KMS-11 (cell line): ENCODE measurements around the gene CMSS1.

Source experiments
- H2AFZ ChIP-seq: fragments of 200-600 bp; sonication (generic); 2 replicates; pipeline ENCODE4 v1.6.1; 2016; ENCODE audit warnings: antibody characterized with exemption, mixed run types, low read depth
- H3K27ac ChIP-seq: fragments of 200-600 bp; sonication (generic); 2 replicates; pipeline ENCODE4 v1.6.1; 2016; ENCODE audit warnings: mild to moderate bottlenecking, mixed run types
- H3K27me3 ChIP-seq: fragments of 200-600 bp; sonication (generic); 2 replicates; pipeline ENCODE4 v1.6.1; 2017; ENCODE audit warnings: mild to moderate bottlenecking, low read depth, mixed run types, moderate library complexity; ENCODE audit not compliant: insufficient read depth
- H3K36me3 ChIP-seq: fragments of 200-600 bp; sonication (generic); 2 replicates; pipeline ENCODE4 v1.6.1; 2017; ENCODE audit warnings: mild to moderate bottlenecking, mixed run types; ENCODE audit not compliant: insufficient read depth
- H3K4me1 ChIP-seq: fragments of 200-600 bp; sonication (generic); 2 replicates; pipeline ENCODE4 v1.6.1; 2016; ENCODE audit warnings: mild to moderate bottlenecking, low read depth, mixed run types; ENCODE audit not compliant: poor library complexity, severe bottlenecking
- H3K4me2 ChIP-seq: fragments of 200-600 bp; sonication (generic); 2 replicates; pipeline ENCODE4 v1.7.0; 2016; ENCODE audit warnings: mild to moderate bottlenecking, mixed run types
- H3K4me3 ChIP-seq: fragments of 200-600 bp; sonication (generic); IDR thresholded peaks from 2 replicates; pipeline ENCODE4 v1.6.1; 2017; ENCODE audit warnings: low read depth, low read length, mixed read lengths; ENCODE audit not compliant: insufficient read depth
- H3K79me2 ChIP-seq: fragments of 200-600 bp; sonication (generic); 2 replicates; pipeline ENCODE4 v1.6.1; 2016; ENCODE audit warnings: low read depth, mixed run types; ENCODE audit not compliant: insufficient read depth
- H3K9ac ChIP-seq: fragments of 200-600 bp; sonication (generic); 2 replicates; pipeline ENCODE4 v1.6.1; 2016; ENCODE audit warnings: mild to moderate bottlenecking, mixed run types
- H4K20me1 ChIP-seq: fragments of 200-600 bp; sonication (generic); 2 replicates; pipeline ENCODE4 v1.6.1; 2016; ENCODE audit warnings: mild to moderate bottlenecking, mixed run types; ENCODE audit not compliant: insufficient read depth
- CTCF ChIP-seq: fragments of 200-600 bp; sonication (generic); conservative IDR thresholded peaks from 2 replicates; pipeline ENCODE4 v1.6.1; 2017; ENCODE audit warnings: low read depth, mild to moderate bottlenecking, antibody characterized with exemption, low read length, moderate library complexity, mixed read lengths

CMSS1 gene

GRCh38 chr3:100001083-100001482, 183.4 kb downstream of the CMSS1 start:
- H3K79me2 ChIP-seq = no peaks in the 10 kb centered on the region
- no peak overlapping the region for H3K4me3 ChIP-seq
- no peak overlapping the region for H3K4me2 ChIP-seq
- no peak for TF ChIP-seq CTCF
- no peaks in the 10 kb centered on the region for H3K36me3 ChIP-seq
- no peak overlapping the region for H2AFZ ChIP-seq
- H4K20me1 ChIP-seq = no peaks in the 10 kb centered on the region
- H3K9ac ChIP-seq = no peak overlapping the region
- H3K27ac ChIP-seq = no peak overlapping the region
- H3K27me3 ChIP-seq = no peaks in the 10 kb centered on the region
- H3K4me1 ChIP-seq = peaks cover 8% of the 10 kb centered on the region

GRCh38 chr3:100001526-100002270, 184.0 kb downstream of the CMSS1 start:
- no peak overlapping the region for H3K4me3 ChIP-seq
- H3K79me2 ChIP-seq = no peaks in the 10 kb centered on the region
- H2AFZ ChIP-seq = no peak overlapping the region
- no peaks in the 10 kb centered on the region for H4K20me1 ChIP-seq
- no peak overlapping the region for H3K4me2 ChIP-seq
- peaks cover 9% of the 10 kb centered on the region for H3K4me1 ChIP-seq
- no peaks in the 10 kb centered on the region for H3K36me3 ChIP-seq
- H3K27me3 ChIP-seq = no peaks in the 10 kb centered on the region
- H3K27ac ChIP-seq = no peak overlapping the region
- no peak overlapping the region for H3K9ac ChIP-seq
- TF ChIP-seq CTCF = no peak

- Histone ChIP-seq H3K4me2 (no peak overlapping the region), H2AFZ (no peak overlapping the region), H3K9ac (no peak overlapping the region), H3K79me2 (no peaks in the 10 kb centered on the region), H3K4me1 (peaks cover 9% of the 10 kb centered on the region), H4K20me1 (no peaks in the 10 kb centered on the region), H3K27me3 (no peaks in the 10 kb centered on the region), H3K4me3 (no peak overlapping the region), H3K27ac (no peak overlapping the region), H3K36me3 (no peaks in the 10 kb centered on the region)
- TF ChIP-seq CTCF = no peak
Measured at GRCh38 chr3:100002599-100003350, 185.1 kb downstream of the CMSS1 start.

- Histone ChIP-seq H3K4me1 (peaks cover 9% of the 10 kb centered on the region), H3K4me3 (no peak overlapping the region), H3K36me3 (no peaks in the 10 kb centered on the region), H3K27me3 (no peaks in the 10 kb centered on the region), H3K4me2 (no peak overlapping the region), H3K79me2 (no peaks in the 10 kb centered on the region), H3K27ac (no peak overlapping the region), H3K9ac (no peak overlapping the region), H4K20me1 (no peaks in the 10 kb centered on the region), H2AFZ (no peak overlapping the region)
- TF ChIP-seq CTCF = no peak
Measured at GRCh38 chr3:100003609-100004503, 186.2 kb downstream of the CMSS1 start.
